Kidney epithelial cell (primary cell): ENCODE measurements around the gene SPAG7. TPM values are rescaled to one million over a fixed set of nuclear protein-coding genes. Genes with fewer than 3 reads are reported as not detected.

Experiments
- DNase-seq: peaks from one replicate; pipeline ENCODE4 v3.0.0-alpha.2; 2010; ENCODE audit warnings: low read depth
- H3K27me3 ChIP-seq: 2 replicates; pipeline ENCODE4 v1.6.0; 2011; ENCODE audit warnings: low read length; ENCODE audit not compliant: control insufficient read depth, insufficient read depth
- H3K36me3 ChIP-seq: 2 replicates; pipeline ENCODE4 v1.5.1; 2011; ENCODE audit warnings: low read length; ENCODE audit not compliant: control insufficient read depth, insufficient read depth
- H3K4me3 ChIP-seq: 2 replicates; pipeline ENCODE4 v1.5.1; 2011; ENCODE audit warnings: low read depth, mild to moderate bottlenecking, control low read depth, low read length
- total RNA-seq: library from RNA; depleted of rRNA; stranded (reverse); fragments of >200 nt; gene quantifications from 2 replicates; pipeline ENCODE4 v1.2.3, GENCODE V29; 2015
- TF ChIP-seq, protein P1 (sequence below): IDR thresholded peaks from 2 replicates; pipeline ENCODE4 v1.5.1; 2011; ENCODE audit warnings: mild to moderate bottlenecking, moderate library complexity, low read length, control low read depth, inconsistent platforms; ENCODE audit not compliant: insufficient read depth, poor library complexity, severe bottlenecking

The SPAG7 gene
- total RNA-seq, 1 donor from 2014 or later: 88.7 TPM

DNA sequence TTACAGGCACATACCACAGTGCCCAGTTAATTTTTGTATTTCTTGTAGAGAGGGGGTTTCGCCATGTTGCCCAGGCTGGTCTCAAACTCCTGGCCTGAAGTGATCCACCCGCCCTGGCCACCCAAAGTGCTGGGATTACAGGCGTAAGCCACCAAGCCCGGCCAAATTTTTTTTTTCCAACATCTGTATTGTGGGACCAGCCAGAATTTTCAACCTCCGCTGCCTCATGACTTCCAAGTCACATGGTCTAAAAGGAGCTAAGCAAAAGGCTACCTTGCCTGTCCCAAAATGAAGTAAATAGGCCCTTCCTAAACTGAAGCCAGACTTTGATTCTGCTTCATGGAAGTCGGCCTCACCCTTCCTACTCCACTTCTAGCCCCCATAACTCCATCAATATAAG lies 4.2 kb upstream of the SPAG7 start:
- TF ChIP-seq, protein P1, sequence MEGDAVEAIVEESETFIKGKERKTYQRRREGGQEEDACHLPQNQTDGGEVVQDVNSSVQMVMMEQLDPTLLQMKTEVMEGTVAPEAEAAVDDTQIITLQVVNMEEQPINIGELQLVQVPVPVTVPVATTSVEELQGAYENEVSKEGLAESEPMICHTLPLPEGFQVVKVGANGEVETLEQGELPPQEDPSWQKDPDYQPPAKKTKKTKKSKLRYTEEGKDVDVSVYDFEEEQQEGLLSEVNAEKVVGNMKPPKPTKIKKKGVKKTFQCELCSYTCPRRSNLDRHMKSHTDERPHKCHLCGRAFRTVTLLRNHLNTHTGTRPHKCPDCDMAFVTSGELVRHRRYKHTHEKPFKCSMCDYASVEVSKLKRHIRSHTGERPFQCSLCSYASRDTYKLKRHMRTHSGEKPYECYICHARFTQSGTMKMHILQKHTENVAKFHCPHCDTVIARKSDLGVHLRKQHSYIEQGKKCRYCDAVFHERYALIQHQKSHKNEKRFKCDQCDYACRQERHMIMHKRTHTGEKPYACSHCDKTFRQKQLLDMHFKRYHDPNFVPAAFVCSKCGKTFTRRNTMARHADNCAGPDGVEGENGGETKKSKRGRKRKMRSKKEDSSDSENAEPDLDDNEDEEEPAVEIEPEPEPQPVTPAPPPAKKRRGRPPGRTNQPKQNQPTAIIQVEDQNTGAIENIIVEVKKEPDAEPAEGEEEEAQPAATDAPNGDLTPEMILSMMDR: no peak
- Histone ChIP-seq H3K4me3 (no peak overlapping the region), H3K36me3 (no peaks in the 10 kb centered on the region), H3K27me3 (no peaks in the 10 kb centered on the region)
- DNase-seq: no peak

DNA sequence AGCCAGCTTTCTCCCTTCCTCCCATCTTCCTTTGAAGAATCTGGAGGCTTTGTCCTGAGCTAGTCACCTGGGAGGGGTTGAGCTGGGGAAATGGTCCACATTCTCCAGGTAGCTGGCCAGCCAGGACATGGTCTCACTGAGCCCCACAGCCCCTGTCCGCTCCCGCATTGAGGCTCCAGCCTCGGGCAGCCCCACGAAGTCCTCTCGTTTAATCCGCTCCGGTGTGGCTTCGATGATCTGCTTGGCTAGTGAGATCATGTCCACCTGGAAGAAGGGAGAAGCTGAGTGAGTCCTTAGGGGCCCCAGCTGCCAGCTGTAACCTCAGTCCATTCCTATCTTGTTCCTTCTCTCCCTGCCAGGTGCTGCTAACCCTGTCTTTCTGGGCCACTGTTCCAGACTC lies 2.7 kb upstream of the SPAG7 start:
- Histone ChIP-seq H3K4me3 (no peak overlapping the region), H3K27me3 (no peaks in the 10 kb centered on the region), H3K36me3 (no peaks in the 10 kb centered on the region)
- DNase-seq: no peak
- TF ChIP-seq, protein P1: no peak

DNA sequence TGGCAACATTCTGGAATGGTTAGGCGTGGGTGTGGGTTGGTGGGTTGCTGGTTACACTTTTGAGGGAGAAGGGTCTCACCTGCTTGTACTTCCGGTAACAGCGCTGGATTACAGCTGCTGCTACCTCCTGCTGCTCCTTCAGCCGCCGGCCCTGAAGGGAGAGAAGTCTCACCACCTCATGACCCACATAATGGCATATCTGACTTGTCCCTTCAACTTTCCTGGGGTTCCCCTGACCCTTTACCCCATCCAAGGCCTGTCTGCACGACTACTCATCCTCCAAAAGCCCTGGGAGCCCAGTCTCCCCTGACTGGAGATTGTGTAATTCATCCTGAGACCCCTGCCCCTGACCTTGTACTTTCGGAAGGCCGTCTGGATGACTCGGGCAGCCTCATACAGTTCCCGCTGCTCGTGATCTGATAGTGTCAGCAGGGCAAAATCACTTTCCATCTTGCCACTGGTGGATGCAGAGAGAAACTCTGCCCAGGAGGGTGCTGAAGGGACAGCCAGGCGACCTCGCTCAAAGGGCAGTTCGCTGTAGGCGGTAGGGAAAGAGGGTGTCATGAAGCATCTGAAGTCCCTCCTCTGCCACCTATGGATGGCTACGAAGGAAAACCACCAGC lies 2.0 kb upstream of the SPAG7 start:
- no peaks in the 10 kb centered on the region for H3K27me3 ChIP-seq
- TF ChIP-seq, protein P1: no peak
- DNase-seq: no peak
- no peaks in the 10 kb centered on the region for H3K36me3 ChIP-seq
- peak overlapping the region; percentile 11 for H3K4me3 ChIP-seq

DNA sequence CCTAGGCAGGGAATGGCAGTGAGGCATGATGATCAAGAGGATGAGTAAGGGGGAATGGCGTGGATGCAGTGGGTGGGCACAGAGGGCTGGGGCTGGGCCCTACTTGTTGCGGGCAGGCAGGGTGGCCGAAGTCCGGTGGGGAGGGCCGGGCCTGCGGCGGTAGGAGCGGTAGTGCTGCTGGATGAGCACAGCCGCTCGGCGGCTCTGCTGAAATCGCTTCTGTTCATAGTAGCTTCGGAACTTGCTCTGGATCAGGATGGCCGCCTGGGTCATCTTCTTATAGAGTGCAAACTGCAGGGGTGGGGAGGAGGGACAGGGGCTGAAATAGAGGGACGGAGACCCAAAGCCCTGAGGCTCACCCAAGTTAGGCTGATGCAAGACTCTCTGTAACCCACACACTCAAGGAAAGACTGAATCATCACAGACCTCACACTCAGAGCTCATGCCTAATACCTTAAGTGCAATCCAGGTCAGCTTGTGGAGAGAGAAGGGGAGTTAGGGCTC lies 1.5 kb upstream of the SPAG7 start:
- peak; percentile 82 for DNase-seq
- no peaks in the 10 kb centered on the region for H3K27me3 ChIP-seq
- H3K36me3 ChIP-seq: no peaks in the 10 kb centered on the region
- peak overlapping the region; percentile 63 for H3K4me3 ChIP-seq
- TF ChIP-seq, protein P1: no peak

DNA sequence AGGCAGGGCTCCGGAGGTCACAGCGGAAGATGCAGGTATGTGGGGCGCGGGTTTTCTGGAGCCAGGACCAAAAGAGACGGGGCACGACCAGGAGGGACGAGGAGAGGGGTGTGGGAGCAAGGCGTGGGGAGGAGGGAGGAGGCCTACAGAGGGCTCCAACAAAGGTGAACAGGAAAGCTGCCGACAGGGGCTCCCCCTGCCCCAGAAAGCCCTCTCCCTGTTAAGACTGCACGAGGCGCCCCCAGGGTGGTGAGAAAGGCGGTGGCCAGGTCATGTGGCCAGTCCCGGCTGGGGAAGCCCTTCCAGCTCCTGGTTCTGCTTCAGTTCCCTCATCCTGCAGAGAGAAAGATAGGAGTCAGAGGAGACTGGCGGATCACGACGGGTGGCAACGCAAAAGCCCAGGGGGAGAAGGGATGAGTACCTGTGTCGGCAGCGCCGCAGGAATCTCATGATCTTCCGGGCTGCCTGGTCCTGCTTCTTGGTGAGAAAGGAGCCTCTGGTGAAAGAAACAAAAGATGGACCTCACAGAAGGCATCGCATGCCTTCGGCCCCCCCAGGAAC lies 949 bp upstream of the SPAG7 start:
- Histone ChIP-seq H3K4me3 (peak overlapping the region; percentile 63), H3K27me3 (no peaks in the 10 kb centered on the region), H3K36me3 (no peaks in the 10 kb centered on the region)
- TF ChIP-seq, protein P1: no peak
- DNase-seq: no peak
